CD4-positive, alpha-beta T cell treated with Interleukin-15 for 1 hour (primary cell): ENCODE measurements around the gene AGAP1.
"Not testable (repeated sequence)": the region's sequence is repeated elsewhere in the genome, so short reads cannot be mapped to it uniquely, and the experiment has no call there.

Experiments
- DNase-seq: peaks from one replicate; pipeline ENCODE4 v3.0.0-alpha.2; 2020

AGAP1 gene

GRCh38 chr2:235934774-235935484 is 441.1 kb downstream of the AGAP1 start:
- no peak for DNase-seq

- DNase-seq: no peak
These were observed 441.9 kb downstream of the AGAP1 start for GRCh38 chr2:235935773-235936172.

GRCh38 chr2:235936493-235936892 is 442.6 kb downstream of the AGAP1 start:
- no peak for DNase-seq

GRCh38 chr2:235937087-235937486 is 443.2 kb downstream of the AGAP1 start:
- DNase-seq: no peak

GRCh38 chr2:235937526-235937925 is 443.7 kb downstream of the AGAP1 start:
- DNase-seq: no peak

- no peak for DNase-seq
These were observed 444.1 kb downstream of the AGAP1 start for GRCh38 chr2:235937936-235938335.

GRCh38 chr2:235938611-235939010 is 444.8 kb downstream of the AGAP1 start:
- no peak for DNase-seq

GRCh38 chr2:235939471-235939870 is 445.6 kb downstream of the AGAP1 start:
- DNase-seq: no peak

GRCh38 chr2:235940330-235940729 is 446.5 kb downstream of the AGAP1 start:
- DNase-seq: no peak

- DNase-seq: no peak
These were observed 450.7 kb downstream of the AGAP1 start for GRCh38 chr2:235944591-235944990.

GRCh38 chr2:235945608-235946140 is 451.8 kb downstream of the AGAP1 start:
- DNase-seq: no peak

GRCh38 chr2:235946590-235946989 is 452.7 kb downstream of the AGAP1 start:
- DNase-seq: no peak

GRCh38 chr2:235947055-235947454 is 453.2 kb downstream of the AGAP1 start:
- not testable (repeated sequence) for DNase-seq

GRCh38 chr2:235949567-235950472 is 456.0 kb downstream of the AGAP1 start:
- DNase-seq: no peak

GRCh38 chr2:235950473-235950809 is 456.6 kb downstream of the AGAP1 start:
- DNase-seq: no peak

- DNase-seq: no peak
These were observed 457.6 kb downstream of the AGAP1 start for GRCh38 chr2:235951493-235951892.

- DNase-seq: no peak
These were observed 458.1 kb downstream of the AGAP1 start for GRCh38 chr2:235951982-235952381.

GRCh38 chr2:235952714-235953113 is 458.9 kb downstream of the AGAP1 start:
- DNase-seq: no peak

- no peak for DNase-seq
These were observed 460.4 kb downstream of the AGAP1 start for GRCh38 chr2:235954281-235954680.

- DNase-seq: no peak
These were observed 461.1 kb downstream of the AGAP1 start for GRCh38 chr2:235954888-235955480.

GRCh38 chr2:235955664-235956063 is 461.8 kb downstream of the AGAP1 start:
- DNase-seq: no peak

- no peak for DNase-seq
These were observed 462.6 kb downstream of the AGAP1 start for GRCh38 chr2:235956281-235956970.

- DNase-seq: no peak
These were observed 463.4 kb downstream of the AGAP1 start for GRCh38 chr2:235957251-235957650.
